ENCODE results near the gene KRT6A. TPM values are rescaled to one million over a fixed set of nuclear protein-coding genes. Genes with fewer than 3 reads are reported as not detected.

KRT6A gene
- total and polyA plus RNA-seq, 12 donors = 0.21 to 1.1 TPM; not detected in 10

DNA sequence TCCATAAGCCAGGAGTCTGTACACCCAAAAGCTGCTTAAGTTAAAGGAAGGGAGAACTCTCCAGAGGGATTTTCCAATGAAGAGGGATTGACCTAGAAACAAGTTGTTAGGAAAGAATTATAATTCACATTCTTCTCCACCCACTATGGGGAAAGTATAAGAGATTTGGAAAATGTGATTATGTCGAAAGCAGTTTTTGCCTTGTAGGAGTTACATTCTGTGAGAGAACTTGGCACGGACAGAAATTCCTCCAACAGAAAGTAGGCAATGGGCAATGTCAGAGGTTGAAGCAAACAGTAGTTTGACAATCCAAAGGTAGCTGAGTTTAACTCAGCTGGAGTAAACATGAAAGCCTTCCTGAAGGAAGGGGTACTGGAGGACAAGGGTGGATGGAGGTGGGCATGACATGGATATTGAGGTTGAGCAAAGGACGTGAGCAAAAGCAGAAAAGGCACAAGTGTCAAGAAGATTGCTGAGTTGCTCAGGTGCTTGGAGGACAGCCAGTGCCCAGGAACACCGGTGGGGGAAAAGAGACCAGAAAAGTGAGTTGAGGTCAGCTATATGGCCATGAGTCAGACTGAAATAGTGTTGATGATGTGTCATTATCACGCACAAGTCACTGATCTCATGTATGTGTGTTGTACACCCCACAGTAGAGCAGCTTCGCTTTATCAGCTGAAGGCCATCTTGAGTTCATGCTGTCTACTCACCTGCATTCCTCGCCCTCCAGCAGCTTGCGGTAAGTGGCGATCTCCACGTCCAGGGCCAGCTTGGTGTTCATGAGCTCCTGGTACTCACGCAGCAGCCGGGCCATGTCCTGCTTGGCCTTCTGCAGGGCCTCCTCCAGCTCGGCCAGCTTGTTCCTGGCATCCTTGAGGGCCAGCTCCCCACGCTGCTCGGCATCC is 23.1 kb upstream of the KRT6A start:
- TF ChIP-seq, protein P1, sequence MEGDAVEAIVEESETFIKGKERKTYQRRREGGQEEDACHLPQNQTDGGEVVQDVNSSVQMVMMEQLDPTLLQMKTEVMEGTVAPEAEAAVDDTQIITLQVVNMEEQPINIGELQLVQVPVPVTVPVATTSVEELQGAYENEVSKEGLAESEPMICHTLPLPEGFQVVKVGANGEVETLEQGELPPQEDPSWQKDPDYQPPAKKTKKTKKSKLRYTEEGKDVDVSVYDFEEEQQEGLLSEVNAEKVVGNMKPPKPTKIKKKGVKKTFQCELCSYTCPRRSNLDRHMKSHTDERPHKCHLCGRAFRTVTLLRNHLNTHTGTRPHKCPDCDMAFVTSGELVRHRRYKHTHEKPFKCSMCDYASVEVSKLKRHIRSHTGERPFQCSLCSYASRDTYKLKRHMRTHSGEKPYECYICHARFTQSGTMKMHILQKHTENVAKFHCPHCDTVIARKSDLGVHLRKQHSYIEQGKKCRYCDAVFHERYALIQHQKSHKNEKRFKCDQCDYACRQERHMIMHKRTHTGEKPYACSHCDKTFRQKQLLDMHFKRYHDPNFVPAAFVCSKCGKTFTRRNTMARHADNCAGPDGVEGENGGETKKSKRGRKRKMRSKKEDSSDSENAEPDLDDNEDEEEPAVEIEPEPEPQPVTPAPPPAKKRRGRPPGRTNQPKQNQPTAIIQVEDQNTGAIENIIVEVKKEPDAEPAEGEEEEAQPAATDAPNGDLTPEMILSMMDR (IDR thresholded peaks at IDR 0.05) = no peak
- Histone ChIP-seq H3K4me1 (no peaks in the 10 kb centered on the region), H3K36me3 (no peaks in the 10 kb centered on the region), H3K4me3 (no peak overlapping the region), H3K9me3 (peaks cover 0 to 2% (median 0%) of the 10 kb centered on the region in 11 donors), H3K27ac (no peak overlapping the region), H3K27me3 (peaks cover 0 to 56% (median 5%) of the 10 kb centered on the region in 7 donors)
- WGBS, 2 donors = 86 to 88% methylated on average over 15 of the region's 15 CpGs
- no peak for ATAC-seq
- intact Hi-C loops (cut with DNase I) = loop anchor here in 2 of 10 donors (10.0 kb wide), 2 partner anchors 151 to 361 kb away; partner anchors contain the start of gene KRT85 (in 1 of the 2)
- DNase-seq = no peak

DNA sequence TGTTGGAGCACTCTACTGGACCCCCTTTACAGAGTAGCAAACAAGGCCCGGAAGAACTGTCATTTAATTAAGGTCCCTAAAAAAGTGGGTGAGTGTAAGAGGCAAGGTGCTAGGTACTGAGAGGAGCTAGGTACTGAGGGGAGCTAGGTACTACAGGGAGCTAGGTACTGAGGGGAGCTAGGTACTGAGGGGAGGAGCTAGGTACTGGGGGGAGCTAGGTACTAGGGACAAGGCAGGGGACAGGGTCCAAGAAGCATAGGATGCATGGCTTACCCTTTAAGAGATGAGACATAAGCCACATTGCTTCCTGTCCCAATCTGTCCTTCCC is 22.2 kb upstream of the KRT6A start:
- intact Hi-C loops (cut with DNase I) = loop anchor here in 2 of 10 donors (10.0 kb wide), 2 partner anchors 150 to 360 kb away; partner anchors contain the start of gene KRT85 (in 1 of the 2)
- Histone ChIP-seq H3K36me3 (no peaks in the 10 kb centered on the region), H3K4me3 (no peak overlapping the region), H3K27ac (no peak overlapping the region), H3K9me3 (peaks cover 0 to 10% (median 0%) of the 10 kb centered on the region in 11 donors), H3K27me3 (peaks cover 0 to 53% (median 7%) of the 10 kb centered on the region in 7 donors), H3K4me1 (no peaks in the 10 kb centered on the region)
- peak in 1 of 8 donors; percentile 38 for ATAC-seq
- DNase-seq = no peak
- 92 to 94% methylated on average over 1 of the region's 1 CpG for whole genome bisulfite sequencing, 2 donors
- TF ChIP-seq, protein P1 (IDR thresholded peaks at IDR 0.05) = no peak

DNA sequence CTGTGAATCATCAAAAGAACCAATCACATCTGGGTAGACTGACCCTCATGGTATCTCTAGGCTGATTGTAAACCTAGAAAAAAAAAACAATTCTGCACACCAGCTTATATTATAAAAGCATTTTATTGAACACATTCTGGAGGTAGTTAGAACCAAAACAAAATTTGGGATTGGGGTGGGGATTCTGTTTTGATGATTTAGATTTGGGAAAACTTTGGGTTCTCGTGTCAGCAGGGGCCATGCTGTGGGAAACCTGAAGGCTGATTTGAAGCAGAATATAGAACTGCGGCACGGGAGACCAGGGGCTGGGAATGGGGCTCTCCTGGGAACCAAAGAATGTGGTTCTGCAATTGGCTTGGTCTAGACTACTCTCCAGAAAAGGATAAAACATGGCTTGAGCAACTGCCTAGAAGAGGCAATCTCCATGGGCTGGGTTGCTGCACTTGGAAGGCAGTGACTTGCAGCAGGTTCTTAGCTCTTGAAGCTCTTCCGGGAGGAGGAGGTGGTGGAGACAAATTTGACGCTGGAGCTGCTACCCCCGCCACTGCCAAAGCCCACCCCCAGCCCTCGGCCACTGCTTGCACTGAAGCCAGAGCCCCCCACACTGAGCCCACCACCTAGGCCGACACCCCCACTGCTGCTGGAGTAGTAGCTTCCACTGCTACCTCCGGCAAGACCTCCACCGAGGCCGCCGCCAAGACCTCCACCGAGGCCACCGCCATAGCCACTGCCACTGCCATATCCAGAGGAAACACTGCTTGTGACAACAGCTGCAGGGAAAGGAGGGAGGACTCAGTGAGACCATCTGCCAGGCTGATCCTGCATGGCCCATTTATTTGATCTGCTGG is 21.6 kb upstream of the KRT6A start:
- intact Hi-C loops (cut with DNase I) = loop anchor here in 2 of 10 donors (10.0 kb wide), 2 partner anchors 150 to 360 kb away; partner anchors contain the start of gene KRT85 (in 1 of the 2)
- no peak overlapping the region for H3K27ac ChIP-seq
- no peaks in the 10 kb centered on the region for H3K36me3 ChIP-seq
- peaks cover 0 to 10% (median 0%) of the 10 kb centered on the region in 11 donors for H3K9me3 ChIP-seq
- DNase-seq (no peak), ATAC-seq (peak in 1 of 8 donors; percentile 18)
- WGBS, 2 donors = 87 to 92% methylated on average over 13 to 14 of the region's 14 CpGs
- no peaks in the 10 kb centered on the region for H3K4me1 ChIP-seq
- H3K4me3 ChIP-seq = no peak overlapping the region
- TF ChIP-seq, protein P1 (IDR thresholded peaks at IDR 0.05) = no peak
- peaks cover 0 to 54% (median 7%) of the 10 kb centered on the region in 7 donors for H3K27me3 ChIP-seq

DNA sequence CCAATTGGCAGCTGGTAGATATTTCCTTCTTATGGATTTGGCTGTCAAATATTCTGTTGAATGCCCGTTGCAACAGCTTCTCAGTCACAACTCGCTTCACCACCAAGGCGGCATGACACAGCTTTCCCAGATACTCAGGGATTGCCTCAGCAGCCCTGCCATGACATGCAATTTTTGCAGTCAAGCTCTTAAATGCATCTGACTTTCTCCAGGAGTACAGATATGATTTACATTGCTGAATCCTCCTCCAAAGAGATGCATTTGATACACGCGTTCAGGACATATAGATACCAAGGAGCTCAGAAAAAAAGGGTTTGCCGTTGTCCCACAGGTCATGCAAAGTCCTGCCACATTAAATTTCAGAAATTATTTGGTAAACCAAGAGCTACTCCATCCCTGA is 20.7 kb upstream of the KRT6A start:
- Histone ChIP-seq H3K27ac (no peak overlapping the region), H3K9me3 (peaks cover 0 to 10% (median 0%) of the 10 kb centered on the region in 11 donors), H3K27me3 (peaks cover 0 to 50% (median 7%) of the 10 kb centered on the region in 7 donors), H3K4me1 (no peaks in the 10 kb centered on the region), H3K36me3 (no peaks in the 10 kb centered on the region), H3K4me3 (no peak overlapping the region)
- TF ChIP-seq, protein P1 (IDR thresholded peaks at IDR 0.05) = no peak
- DNase-seq = no peak
- intact Hi-C loops (cut with DNase I) = loop anchor here in 2 of 10 donors (10.0 kb wide), 2 partner anchors 149 to 359 kb away; partner anchors contain the start of gene KRT85 (in 1 of the 2)
- WGBS, 2 donors = 91% methylated on average over 6 of the region's 6 CpGs
- ATAC-seq = no peak
